ENCODE results near the gene SUMO2. TPM values are rescaled to one million over a fixed set of nuclear protein-coding genes. Genes with fewer than 3 reads are reported as not detected.

The SUMO2 gene
- total and polyA plus RNA-seq, 9 of the 15 experiments (the other 6 are each of a cell fraction or from before 2014, with no cell fraction given): 157 to 733 (median 419) TPM

GRCh38 chr17:75153780-75154194, 29.0 kb downstream of the SUMO2 start:
- Histone ChIP-seq H3K4me2 (ENCODE audit: insufficient read depth, low read length) (peak overlapping the region; percentile 95), H3K4me1 (replicated peaks in 1 of 2; ENCODE audit: control insufficient read depth in 2 of 2, insufficient read depth in 2 of 2, low read length in 2 of 2) (peaks cover 15 to 20% of the 10 kb centered on the region in 2 experiments), H3K79me2 (ENCODE audit: control insufficient read depth, insufficient read depth, low read length) (peaks cover 60% of the 10 kb centered on the region), H3K27me3 (ENCODE audit: control insufficient read depth in 2 of 2, insufficient read depth in 2 of 2, low read length in 2 of 2) (no peaks in the 10 kb centered on the region), H3K27ac (ENCODE audit: extremely low read depth, low read depth, low read length) (peak overlapping the region; percentile 94), H2AFZ (ENCODE audit: low read depth, low read length) (no peak overlapping the region; the same call in 1 of the 2 replicates), H4K20me1 (replicated peaks; ENCODE audit: control insufficient read depth, insufficient read depth, low read length) (peaks cover 11% of the 10 kb centered on the region; the same call in 1 of the 2 replicates), H3K9me1 (ENCODE audit: control insufficient read depth, insufficient read depth, low read length) (no peaks in the 10 kb centered on the region), H3K36me3 (ENCODE audit: control insufficient read depth, insufficient read depth, low read length) (peaks cover 22% of the 10 kb centered on the region), H3K4me3 (peak overlapping the region; percentile 98), H3K9ac (ENCODE audit: insufficient read depth in 1 of 2, low read depth in 2 of 2, low read length in 2 of 2) (peak overlapping the region; percentile 94 to 100), H3K9me3 (replicated peaks; ENCODE audit: control insufficient read depth, insufficient read depth, low read depth, low read length) (no peaks in the 10 kb centered on the region)
- under 1% methylated on average over 27 of the region's 35 CpGs for WGBS (ENCODE audit: insufficient coverage, low coverage, missing lambda C conversion rate)
- no TSS peak for BruUV-seq (replicated peaks)
- intact Hi-C loops (cut with micrococcal nuclease): loop anchor here (1.0 to 5.0 kb wide), 2 partner anchors 43 to 49 kb away; no protein-coding TSS in a partner anchor
- FAIRE-seq (no peak), DNase-seq (ENCODE audit: extremely low read depth in 1 of 4, low spot score in 3 of 4) (peak in 2 of 4 experiments; percentile 48 to 51), ATAC-seq (peak; percentile 8)
- CTCF ChIA-PET (ENCODE audit: low intra/inter-chr PET ratio): no interaction called here
- in situ Hi-C loops (cut with MboI): no loop called here
- POLR2A ChIA-PET: interaction anchor here (0.5 to 4.1 kb wide), 22 partner anchors 9 to 389 kb away, joined by 3 to 55 read pairs (median 5); partner anchors contain the start of genes NT5C and SUMO2
- no peak for TF ChIP-seq ZNF212 (CRISPR knock-in tag; IDR thresholded peaks at IDR 0.05)
- TF ChIP-seq KAT7 (CRISPR knock-in tag; IDR thresholded peaks at IDR 0.05; ENCODE audit: borderline replicate concordance): 0 out of 2 replicates have a peak, but pooled peaks have one; percentile 53
- 0 out of 2 replicates have a peak, but pooled peaks have one; percentile 56 for TF ChIP-seq NR2C2 (CRISPR knock-in tag; IDR thresholded peaks at IDR 0.05)
- no peak for TF ChIP-seq NR2C2 (tag; IDR thresholded peaks at IDR 0.05)
- 0 out of 4 replicates have a peak, but pooled peaks of 1 of the 2 experiments have one; percentile 13 for TF ChIP-seq TEAD1 (CRISPR knock-in tag; IDR thresholded peaks at IDR 0.05)
- peak; percentile 25; the same call in 1 of the 2 replicates for TF ChIP-seq REST (IDR thresholded peaks at IDR 0.05; ENCODE audit: borderline replicate concordance)
- no peak for TF ChIP-seq REST (CRISPR knock-in tag; IDR thresholded peaks at IDR 0.05; ENCODE audit: low read depth)
- TF ChIP-seq PHB (CRISPR knock-in tag; IDR thresholded peaks at IDR 0.05): 0 out of 2 replicates have a peak, but pooled peaks have one; percentile 29
- TF ChIP-seq SMAD4 (CRISPR knock-in tag; conservative IDR thresholded peaks at IDR 0.05): 0 out of 2 replicates have a peak, but pooled peaks have one; percentile 17
- no peak for TF ChIP-seq E2F3 (CRISPR knock-in tag; IDR thresholded peaks at IDR 0.05)
- TF ChIP-seq FOXK1 (CRISPR knock-in tag; IDR thresholded peaks at IDR 0.05; ENCODE audit: borderline replicate concordance): no peak
- peak; percentile 82; the same call in 1 of the 2 replicates for TF ChIP-seq SAFB (IDR thresholded peaks at IDR 0.05; ENCODE audit: borderline replicate concordance, low read depth, low read length)
- peak in 2 of 3 experiments; percentile 41 to 67 for TF ChIP-seq YY1 (IDR thresholded peaks at IDR 0.05; ENCODE audit: borderline replicate concordance in 1 of 3, control insufficient read depth in 1 of 3, extremely low read depth in 1 of 3, insufficient read depth in 3 of 3, insufficient read length in 1 of 3, insufficient replicate concordance in 2 of 3, low read depth in 1 of 3, low read length in 2 of 3)
- TF ChIP-seq GTF2E2 (tag; IDR thresholded peaks at IDR 0.05): 0 out of 2 replicates have a peak, but pooled peaks have one; percentile 7

Measured in K562 (cell line).